Right lobe of liver (tissue), 4 donors: ENCODE measurements around the gene PSME3IP1.

Experiments
- CTCF ChIP-seq, 4 donors: fragments of 200-600 bp in 3 of 4; fragments of 450-650 bp in 1 of 4; IDR thresholded peaks; one replicate each; pipeline versions ENCODE4 v1.5.1 to v1.8.0; 2016 to 2022; ENCODE audit warnings: antibody characterized with exemption in 4 of 4, mild to moderate bottlenecking in 2 of 4
- POLR2A ChIP-seq: fragments of 450-650 bp; IDR thresholded peaks from one replicate; pipeline ENCODE4 v1.6.1; 2017; ENCODE audit warnings: antibody characterized with exemption, mild to moderate bottlenecking
- donor health status: DM: no; HTN: no; CAD: no.
- donor health status: DM: no; HTN: no; CAD: no.
- donor health status: DM: no; HTN: yes; CAD: no.

DNA sequence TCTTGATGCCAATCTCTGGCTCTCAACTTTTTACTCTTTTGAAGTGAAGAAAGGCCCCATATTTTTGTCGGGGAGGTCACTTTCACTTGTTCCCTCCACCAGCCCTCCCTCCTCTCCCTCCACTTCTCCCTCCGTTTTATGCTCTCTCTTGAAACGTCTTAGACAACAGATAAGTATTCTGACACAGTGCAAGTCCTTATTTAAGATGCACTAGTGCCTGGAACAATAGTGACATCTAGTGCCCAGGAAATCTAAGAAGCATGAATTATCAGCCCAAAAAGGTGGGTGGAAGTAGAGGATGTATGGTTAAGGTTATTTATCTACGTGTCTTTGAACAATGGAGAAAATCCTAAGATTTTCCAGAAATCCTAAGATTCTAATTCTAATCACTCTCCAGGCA, 17.9 kb downstream of the PSME3IP1 start:
- peak; percentile 42 to 55 (median 48) for TF ChIP-seq CTCF (IDR thresholded peaks at IDR 0.05)
- no peak for TF ChIP-seq POLR2A
